CD14-positive monocyte (primary cell): ENCODE data around the gene SESN3. TPM values are rescaled to one million over a fixed set of nuclear protein-coding genes. Genes with fewer than 3 reads are reported as not detected.
A peak's percentile ranks its signal among the peaks of the same experiment; 100 is the strongest.

ENCODE experiments used
- DNase-seq, 3 donors: peaks; one replicate each; pipeline ENCODE4 v3.0.0-alpha.2; 2011 to 2022
- H2AFZ ChIP-seq: 2 replicates; pipeline ENCODE4 v1.6.0; 2012; ENCODE audit warnings: mild to moderate bottlenecking, low read depth, low read length, inconsistent platforms; ENCODE audit not compliant: insufficient read depth, poor library complexity, severe bottlenecking
- H3K27ac ChIP-seq, 2 donors: 1 replicate in 1 of 2; 2 replicates in 1 of 2; pipeline ENCODE4 v1.5.1; 2012 to 2013; ENCODE audit warnings: low read length in 2 of 2, control low read depth in 1 of 2, inconsistent platforms in 1 of 2, low read depth in 1 of 2, mild to moderate bottlenecking in 1 of 2
- H3K27me3 ChIP-seq, 2 donors: one replicate each; pipeline versions ENCODE4 v1.6.0 to v1.6.1; 2011 to 2013; ENCODE audit warnings: low read length in 2 of 2; ENCODE audit not compliant: control insufficient read depth in 2 of 2, insufficient read depth in 2 of 2
- H3K36me3 ChIP-seq, 2 donors: replicated peaks in 1 of 2; 1 replicate in 1 of 2; 2 replicates in 1 of 2; pipeline versions ENCODE4 v1.5.1 to v1.6.1; 2012 to 2013; ENCODE audit warnings: low read length in 2 of 2, control low read depth in 1 of 2, inconsistent platforms in 1 of 2, mild to moderate bottlenecking in 1 of 2; ENCODE audit not compliant: insufficient read depth in 2 of 2, control insufficient read depth in 1 of 2
- H3K4me1 ChIP-seq, 2 donors: 1 replicate in 1 of 2; 2 replicates in 1 of 2; pipeline versions ENCODE4 v1.5.1 to v1.6.1; 2012 to 2013; ENCODE audit warnings: low read length in 2 of 2, control low read depth in 1 of 2, inconsistent platforms in 1 of 2, mild to moderate bottlenecking in 1 of 2, moderate library complexity in 1 of 2; ENCODE audit not compliant: insufficient read depth in 2 of 2, control insufficient read depth in 1 of 2
- H3K4me2 ChIP-seq: replicated peaks from 2 replicates; pipeline ENCODE3; 2012; ENCODE audit warnings: low read length, moderate library complexity, mild to moderate bottlenecking; ENCODE audit not compliant: poor library complexity, severe bottlenecking; ENCODE audit errors: extremely low read depth
- H3K4me3 ChIP-seq, 3 experiments: fragments of 200-600 bp in 1 of 3; sonication (generic) in 1 of 3; replicated peaks in 1 of 3; 1 replicate in 2 of 3; 2 replicates in 1 of 3; pipeline ENCODE4 v1.5.1; 2011 to 2013; ENCODE audit warnings: low read length in 3 of 3, mild to moderate bottlenecking in 3 of 3, control low read depth in 2 of 3, low read depth in 2 of 3, inconsistent platforms in 1 of 3, moderate library complexity in 1 of 3
- H3K79me2 ChIP-seq: 2 replicates; pipeline ENCODE4 v1.6.0; 2012; ENCODE audit warnings: mild to moderate bottlenecking, control low read depth, inconsistent platforms, low read length, moderate library complexity; ENCODE audit not compliant: insufficient read depth
- H3K9ac ChIP-seq: 2 replicates; pipeline ENCODE4 v1.6.0; 2017; ENCODE audit warnings: low read length, mild to moderate bottlenecking; ENCODE audit not compliant: insufficient read depth, poor library complexity, severe bottlenecking
- H3K9me3 ChIP-seq, 2 donors: replicated peaks in 1 of 2; 1 replicate in 1 of 2; 2 replicates in 1 of 2; pipeline versions ENCODE4 v1.5.1 to v1.6.1; 2012 to 2013; ENCODE audit warnings: low read length in 2 of 2, control low read depth in 1 of 2; ENCODE audit not compliant: control insufficient read depth in 1 of 2, insufficient read depth in 1 of 2
- H4K20me1 ChIP-seq: 2 replicates; pipeline ENCODE4 v1.6.0; 2012; ENCODE audit warnings: mild to moderate bottlenecking, low read length, control low read depth, moderate library complexity; ENCODE audit not compliant: insufficient read depth
- H3K27ac Mint-ChIP-seq, 7 donors: one replicate each; pipeline ENCODE4 v1.8.0; 2020; ENCODE audit warnings: mild to moderate bottlenecking in 7 of 7, mixed read lengths in 7 of 7, moderate library complexity in 6 of 7, inconsistent platforms in 2 of 7
- H3K27me3 Mint-ChIP-seq, 3 donors: one replicate each; pipeline ENCODE4 v1.8.0; 2021 to 2022; ENCODE audit warnings: low read depth in 3 of 3, mild to moderate bottlenecking in 3 of 3, mixed read lengths in 3 of 3, moderate library complexity in 3 of 3, inconsistent platforms in 1 of 3
- H3K36me3 Mint-ChIP-seq, 2 donors: one replicate each; pipeline ENCODE4 v1.8.0; 2020; ENCODE audit warnings: mixed read lengths in 2 of 2, inconsistent platforms in 1 of 2, mild to moderate bottlenecking in 1 of 2
- H3K4me1 Mint-ChIP-seq: one replicate; pipeline ENCODE4 v1.8.0; 2020; ENCODE audit warnings: mild to moderate bottlenecking, mixed read lengths
- H3K4me3 Mint-ChIP-seq, 2 donors: one replicate each; pipeline ENCODE4 v1.8.0; 2020; ENCODE audit warnings: mild to moderate bottlenecking in 2 of 2, mixed read lengths in 2 of 2, moderate library complexity in 1 of 2
- H3K9me3 Mint-ChIP-seq, 7 donors: one replicate each; pipeline ENCODE4 v1.8.0; 2020 to 2022; ENCODE audit warnings: mixed read lengths in 7 of 7, mild to moderate bottlenecking in 6 of 7, moderate library complexity in 6 of 7, inconsistent platforms in 2 of 7
- CTCF ChIP-seq: fragments of 200-600 bp; IDR thresholded peaks from one replicate; pipeline ENCODE4 v1.8.0; 2022; ENCODE audit warnings: antibody characterized with exemption, mild to moderate bottlenecking
- WGBS: methylation state at CpG from one replicate; pipeline ENCODE4 v1.1.5; 2013; ENCODE audit warnings: missing lambda C conversion rate; ENCODE audit not compliant: insufficient coverage; 5-methylcytosine and 5-hydroxymethylcytosine counted together
- intact Hi-C, 2 donors: fragments of 100-400 bp; cut with micrococcal nuclease; formaldehyde crosslinking; loops; one replicate each; pipeline versions ENCODE4 v1.15.0 to v1.15.1; 2023
- polyA plus RNA-seq, 3 donors: library from polyadenylated mRNA; depleted of rRNA in 1 of 3; unstranded in 2 of 3; stranded (reverse) in 1 of 3; fragments of 300-500 nt in 2 of 3; fragments of >200 nt in 1 of 3; fragmentation: Illumina TruSeq in 2 of 3; gene quantifications; 1 replicate in 2 of 3; 2 replicates in 1 of 3; pipeline ENCODE4 v1.2.3, GENCODE V29; 2012 to 2021

The SESN3 gene
- polyA plus RNA-seq, 3 donors, result 1.1 to 7.4 (median 1.4) TPM

- intact Hi-C loops, result no loop called here
- peaks cover 16% of the 10 kb centered on the region for H3K4me1 Mint-ChIP-seq
Measured at GRCh38 chr11:95200781-95201457, 30.1 kb downstream of the SESN3 start.

GRCh38 chr11:95195831-95196230, 35.2 kb downstream of the SESN3 start:
- H3K36me3 Mint-ChIP-seq, result peaks cover 17 to 19% of the 10 kb centered on the region in 2 donors
- Histone ChIP-seq H3K4me3 (no peak overlapping the region), H3K36me3 (peaks cover 13 to 23% of the 10 kb centered on the region in 2 donors), H3K79me2 (peaks cover 80% of the 10 kb centered on the region), H3K4me1 (no peaks in the 10 kb centered on the region), H4K20me1 (peaks cover 10% of the 10 kb centered on the region), H2AFZ (no peak overlapping the region), H3K9ac (no peak overlapping the region), H3K27ac (peak overlapping the region in 1 of 2 donors; percentile 18), H3K4me2 (no peak overlapping the region), H3K9me3 (no peaks in the 10 kb centered on the region), H3K27me3 (no peaks in the 10 kb centered on the region)
- 100% methylated on average over 1 of the region's 5 CpGs for WGBS
- intact Hi-C loops, result no loop called here
- no peaks in the 10 kb centered on the region for H3K27me3 Mint-ChIP-seq
- no peak overlapping the region for H3K4me3 Mint-ChIP-seq
- peaks cover 13% of the 10 kb centered on the region for H3K4me1 Mint-ChIP-seq
- no peaks in the 10 kb centered on the region for H3K9me3 Mint-ChIP-seq
- H3K27ac Mint-ChIP-seq, result no peak overlapping the region
- DNase-seq, result no peak
- no peak for TF ChIP-seq CTCF

More at GRCh38 chr11:95200781-95201457, 30.1 kb downstream of the SESN3 start:
- Histone ChIP-seq H3K9ac (no peak overlapping the region), H4K20me1 (peaks cover 46% of the 10 kb centered on the region), H3K4me3 (no peak overlapping the region), H3K4me1 (no peaks in the 10 kb centered on the region), H3K36me3 (no peaks in the 10 kb centered on the region), H3K27me3 (no peaks in the 10 kb centered on the region), H3K4me2 (no peak overlapping the region), H2AFZ (no peak overlapping the region), H3K27ac (peak overlapping the region in 1 of 2 donors; percentile 25), H3K9me3 (no peaks in the 10 kb centered on the region), H3K79me2 (peaks cover 100% of the 10 kb centered on the region)
- no peak for DNase-seq
- no peak for TF ChIP-seq CTCF
- no CpG with 5 or more reads among the region's 4 CpGs for WGBS
- Mint-ChIP-seq H3K27ac (no peak overlapping the region), H3K4me3 (no peak overlapping the region), H3K36me3 (peaks cover 3 to 4% of the 10 kb centered on the region in 2 donors), H3K9me3 (no peaks in the 10 kb centered on the region), H3K27me3 (no peaks in the 10 kb centered on the region)
